ENCODE data around the gene RFTN1.

DNA sequence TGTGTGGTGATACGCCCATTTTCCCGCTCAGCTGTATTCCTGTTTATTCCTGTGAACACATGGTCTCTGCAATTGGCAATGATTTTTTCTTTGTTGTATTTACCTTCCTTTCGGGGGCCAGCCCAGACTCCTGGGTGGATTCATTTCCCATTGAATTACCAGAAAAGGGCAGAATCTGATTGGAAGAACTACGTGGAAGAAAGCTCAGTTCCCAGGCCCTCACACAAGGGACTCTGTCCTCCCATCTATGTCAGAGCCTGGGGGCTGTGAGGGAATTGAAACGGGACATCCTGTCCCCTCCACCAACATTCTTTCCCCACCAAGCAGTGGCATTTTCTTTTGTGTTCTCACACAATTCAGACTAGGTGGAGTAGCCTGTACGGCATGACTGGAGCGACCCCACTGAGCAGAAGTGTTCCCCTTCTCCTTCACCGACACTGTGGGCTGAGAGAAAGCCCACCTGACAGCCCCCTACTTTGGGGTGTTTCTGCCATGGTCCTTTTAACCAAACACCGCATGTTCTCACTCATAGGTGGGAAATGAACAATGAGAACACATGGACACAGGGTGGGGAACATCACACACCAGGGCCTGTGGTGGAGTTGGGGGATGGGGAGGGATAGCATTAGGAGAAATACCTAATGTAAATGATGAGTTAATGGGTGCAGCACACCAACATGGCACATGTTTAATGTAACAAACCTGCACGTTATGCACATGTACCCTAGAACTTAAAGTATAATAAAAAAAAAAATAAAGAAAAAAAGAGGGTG lies 32.1 kb upstream of the RFTN1 start:
- TF ChIP-seq TAF1 (IDR thresholded peaks at IDR 0.05; ENCODE audit: low read depth, low read length) = no peak
- no peak for TF ChIP-seq POLR2A (IDR thresholded peaks at IDR 0.05; ENCODE audit: low read depth, low read length)
- no peak for TF ChIP-seq POLR2AphosphoS5 (IDR thresholded peaks at IDR 0.05; ENCODE audit: low read depth, low read length)
